Neutrophil (primary cell): ENCODE data around the gene EVI5L.

Source experiments
- H3K27ac ChIP-seq: fragments of 200-600 bp; sonication (generic); 2 replicates; pipeline ENCODE4 v1.5.1; 2016; ENCODE audit warnings: mild to moderate bottlenecking, moderate library complexity
- H3K27me3 ChIP-seq: fragments of 200-600 bp; sonication (generic); 2 replicates; pipeline ENCODE4 v1.6.0; 2016; ENCODE audit warnings: mild to moderate bottlenecking
- H3K36me3 ChIP-seq: fragments of 200-600 bp; sonication (generic); 2 replicates; pipeline ENCODE4 v1.5.1; 2017
- H3K4me1 ChIP-seq, 2 experiments: fragments of 200-600 bp in 1 of 2; sonication (generic) in 1 of 2; 1 replicate in 1 of 2; 2 replicates in 1 of 2; pipeline versions ENCODE4 v1.5.1 to v1.6.1; 2013 to 2016; ENCODE audit warnings: low read depth in 1 of 2, low read length in 1 of 2, mild to moderate bottlenecking in 1 of 2, moderate library complexity in 1 of 2; ENCODE audit not compliant: control insufficient read depth in 1 of 2, insufficient read depth in 1 of 2
- H3K4me3 ChIP-seq, 2 experiments: fragments of 200-600 bp in 1 of 2; sonication (generic) in 1 of 2; 1 replicate in 1 of 2; 2 replicates in 1 of 2; pipeline ENCODE4 v1.5.1; 2013 to 2016; ENCODE audit warnings: low read depth in 1 of 2, low read length in 1 of 2, mild to moderate bottlenecking in 1 of 2, moderate library complexity in 1 of 2
- H3K9me3 ChIP-seq: fragments of 200-600 bp; sonication (generic); 2 replicates; pipeline ENCODE4 v1.5.1; 2016
- TF ChIP-seq, protein P1 (sequence below): fragments of 200-600 bp; sonication (generic); IDR thresholded peaks from 2 replicates; pipeline ENCODE4 v1.5.1; 2016; ENCODE audit warnings: antibody characterized with exemption

The EVI5L gene

DNA sequence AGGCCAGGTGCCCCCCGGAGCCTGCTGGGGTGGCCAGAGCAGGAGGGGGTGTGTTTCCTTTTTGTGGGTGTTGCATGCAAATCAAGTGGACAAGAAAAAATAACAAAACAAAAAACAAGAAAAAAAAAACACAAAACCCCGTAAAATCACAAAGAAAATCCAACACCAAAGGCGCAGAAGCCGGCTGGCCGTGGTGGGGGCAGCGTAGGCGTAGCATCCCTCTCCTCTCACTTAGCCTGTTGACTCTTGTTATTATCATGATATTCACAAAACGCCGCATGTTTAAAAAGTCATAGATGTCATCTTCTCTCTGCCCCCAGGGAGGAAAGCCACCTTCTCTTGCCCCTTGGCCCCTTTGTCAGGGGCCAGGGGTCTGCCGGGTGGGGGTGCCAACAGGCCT, 83.6 kb downstream of the EVI5L start:
- no peak overlapping the region for H3K4me3 ChIP-seq
- no peak overlapping the region for H3K27ac ChIP-seq
- peaks cover 17 to 27% of the 10 kb centered on the region in 2 experiments for H3K4me1 ChIP-seq
- TF ChIP-seq, protein P1, sequence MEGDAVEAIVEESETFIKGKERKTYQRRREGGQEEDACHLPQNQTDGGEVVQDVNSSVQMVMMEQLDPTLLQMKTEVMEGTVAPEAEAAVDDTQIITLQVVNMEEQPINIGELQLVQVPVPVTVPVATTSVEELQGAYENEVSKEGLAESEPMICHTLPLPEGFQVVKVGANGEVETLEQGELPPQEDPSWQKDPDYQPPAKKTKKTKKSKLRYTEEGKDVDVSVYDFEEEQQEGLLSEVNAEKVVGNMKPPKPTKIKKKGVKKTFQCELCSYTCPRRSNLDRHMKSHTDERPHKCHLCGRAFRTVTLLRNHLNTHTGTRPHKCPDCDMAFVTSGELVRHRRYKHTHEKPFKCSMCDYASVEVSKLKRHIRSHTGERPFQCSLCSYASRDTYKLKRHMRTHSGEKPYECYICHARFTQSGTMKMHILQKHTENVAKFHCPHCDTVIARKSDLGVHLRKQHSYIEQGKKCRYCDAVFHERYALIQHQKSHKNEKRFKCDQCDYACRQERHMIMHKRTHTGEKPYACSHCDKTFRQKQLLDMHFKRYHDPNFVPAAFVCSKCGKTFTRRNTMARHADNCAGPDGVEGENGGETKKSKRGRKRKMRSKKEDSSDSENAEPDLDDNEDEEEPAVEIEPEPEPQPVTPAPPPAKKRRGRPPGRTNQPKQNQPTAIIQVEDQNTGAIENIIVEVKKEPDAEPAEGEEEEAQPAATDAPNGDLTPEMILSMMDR, result no peak
- H3K27me3 ChIP-seq, result peaks cover 50% of the 10 kb centered on the region
- H3K9me3 ChIP-seq, result no peaks in the 10 kb centered on the region
- H3K36me3 ChIP-seq, result peaks cover 48% of the 10 kb centered on the region

GRCh38 chr19:7914099-7914498, 84.1 kb downstream of the EVI5L start:
- TF ChIP-seq, protein P1, result no peak
- H3K27me3 ChIP-seq, result peaks cover 55% of the 10 kb centered on the region
- H3K36me3 ChIP-seq, result peaks cover 44% of the 10 kb centered on the region
- peaks cover 17 to 27% of the 10 kb centered on the region in 2 experiments for H3K4me1 ChIP-seq
- no peak overlapping the region for H3K4me3 ChIP-seq
- H3K27ac ChIP-seq, result no peak overlapping the region
- no peaks in the 10 kb centered on the region for H3K9me3 ChIP-seq
